ENCODE results near the gene DDX18. TPM values are rescaled to one million over a fixed set of nuclear protein-coding genes. Genes with fewer than 3 reads are reported as not detected.

Gene DDX18
- total RNA-seq, 1 experiment from 2014 or later: 107 TPM

DNA sequence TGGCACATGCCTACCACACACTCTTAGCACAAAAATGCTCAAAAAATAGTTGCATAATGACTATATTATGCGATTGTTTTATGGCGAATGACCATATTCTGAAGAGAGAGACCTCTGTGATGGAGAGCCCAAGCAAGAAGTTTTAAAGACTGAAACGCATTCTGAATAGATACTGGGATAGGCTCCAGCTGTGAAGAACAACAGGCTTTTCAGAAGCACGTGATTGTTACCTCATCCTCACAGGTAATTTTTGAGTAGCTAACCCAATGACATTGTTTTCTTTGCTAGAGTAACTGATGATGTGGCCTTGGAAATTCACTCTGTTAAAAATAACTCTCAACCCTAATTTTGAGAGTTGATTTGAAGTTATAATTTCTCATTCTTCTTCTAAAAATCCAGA, 2.0 kb upstream of the DDX18 start:
- Mint-ChIP-seq H3K9me3 (peaks cover 8% of the 10 kb centered on the region; the same call in 1 of the 2 replicates), H3K36me3 (peaks cover 13% of the 10 kb centered on the region), H3K4me3 (no peak overlapping the region; the same call in 1 of the 2 replicates), H3K4me1 (peaks cover 28% of the 10 kb centered on the region), H3K27me3 (ENCODE audit: low read depth) (no peaks in the 10 kb centered on the region), H3K27ac (peak overlapping the region; percentile 76)
- DNase-seq (ENCODE audit: low spot score): no peak
- POLR2A ChIA-PET: no interaction called here
- CTCF ChIA-PET: interaction anchor here (1.2 to 2.8 kb wide), 2 partner anchors 24 to 191 kb away, joined by 4 to 21 read pairs; no protein-coding TSS in a partner anchor
- TF ChIP-seq ZNF532 (CRISPR knock-in tag; IDR thresholded peaks at IDR 0.05; ENCODE audit: borderline replicate concordance): no peak
- TF ChIP-seq, protein P1, sequence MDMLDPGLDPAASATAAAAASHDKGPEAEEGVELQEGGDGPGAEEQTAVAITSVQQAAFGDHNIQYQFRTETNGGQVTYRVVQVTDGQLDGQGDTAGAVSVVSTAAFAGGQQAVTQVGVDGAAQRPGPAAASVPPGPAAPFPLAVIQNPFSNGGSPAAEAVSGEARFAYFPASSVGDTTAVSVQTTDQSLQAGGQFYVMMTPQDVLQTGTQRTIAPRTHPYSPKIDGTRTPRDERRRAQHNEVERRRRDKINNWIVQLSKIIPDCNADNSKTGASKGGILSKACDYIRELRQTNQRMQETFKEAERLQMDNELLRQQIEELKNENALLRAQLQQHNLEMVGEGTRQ (CRISPR knock-in tag; IDR thresholded peaks at IDR 0.05): peak; percentile 53; the same call in 1 of the 2 replicates
- ATAC-seq: no peak

DNA sequence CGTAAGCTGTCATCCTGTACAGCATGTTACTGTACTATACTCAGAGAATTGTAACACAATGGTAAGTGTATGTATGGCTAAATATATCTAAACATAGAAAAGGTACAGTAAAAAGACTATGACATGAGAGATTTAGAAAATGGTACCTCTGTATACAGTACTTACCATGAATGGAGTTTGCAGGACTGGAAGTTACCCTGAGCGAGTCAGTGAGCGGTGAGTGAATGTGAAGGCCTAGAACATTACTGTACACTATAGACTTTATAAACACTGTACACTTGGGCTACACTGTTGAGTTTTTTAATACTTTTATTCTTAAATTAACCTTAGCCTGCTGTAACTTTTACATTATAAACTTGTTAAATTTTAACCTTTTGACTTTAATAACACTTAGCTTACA, 1.5 kb downstream of the DDX18 start:
- no peak for DNase-seq (ENCODE audit: low spot score)
- ChIA-PET POLR2A (no interaction called here), CTCF (no interaction called here)
- Mint-ChIP-seq H3K4me3 (peak overlapping the region; percentile 94), H3K4me1 (peaks cover 28% of the 10 kb centered on the region), H3K36me3 (peaks cover 47% of the 10 kb centered on the region), H3K27ac (no peak overlapping the region), H3K27me3 (ENCODE audit: low read depth) (no peaks in the 10 kb centered on the region), H3K9me3 (peaks cover 5% of the 10 kb centered on the region; the same call in 1 of the 2 replicates)
- no peak for ATAC-seq
- no peak for TF ChIP-seq TEAD1 (CRISPR knock-in tag; IDR thresholded peaks at IDR 0.05)
- TF ChIP-seq E2F1 (CRISPR knock-in tag; IDR thresholded peaks at IDR 0.05): no peak
- no peak for TF ChIP-seq ZNF423 (CRISPR knock-in tag; IDR thresholded peaks at IDR 0.05)
- TF ChIP-seq FOXP1 (CRISPR knock-in tag; IDR thresholded peaks at IDR 0.05; ENCODE audit: borderline replicate concordance): no peak
- TF ChIP-seq, protein P2, sequence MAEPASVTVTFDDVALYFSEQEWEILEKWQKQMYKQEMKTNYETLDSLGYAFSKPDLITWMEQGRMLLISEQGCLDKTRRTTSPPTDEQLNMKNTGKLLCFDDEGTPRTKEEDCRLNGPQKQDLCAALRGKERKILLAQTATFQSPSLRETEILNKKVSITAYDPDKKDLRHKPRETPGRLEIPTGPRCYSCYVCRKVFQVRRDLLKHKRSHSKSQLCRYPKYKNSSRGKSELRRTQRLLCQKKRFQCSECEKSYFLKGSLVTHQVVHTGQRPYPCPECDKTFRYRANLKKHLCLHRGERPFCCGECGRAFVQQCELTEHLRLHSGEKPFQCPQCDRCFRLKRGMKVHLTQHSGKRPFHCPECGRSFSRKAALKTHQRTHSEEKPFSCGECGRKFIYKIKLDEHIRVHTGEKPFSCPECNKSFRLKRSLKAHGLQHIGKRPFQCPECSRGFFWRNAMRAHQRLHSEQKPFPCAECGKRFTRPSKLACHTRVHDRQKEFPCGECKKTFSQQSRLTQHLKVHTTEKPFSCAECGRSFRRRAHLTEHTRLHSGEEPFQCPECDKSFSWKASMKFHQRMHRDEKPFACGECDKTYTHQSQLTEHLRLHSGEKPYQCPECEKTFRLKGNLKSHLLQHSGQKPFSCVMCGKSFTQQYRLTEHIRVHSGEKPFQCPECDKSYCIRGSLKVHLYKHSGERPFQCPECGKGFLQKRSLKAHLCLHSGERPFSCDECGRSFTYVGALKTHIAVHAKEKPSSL (CRISPR knock-in tag; conservative IDR thresholded peaks at IDR 0.05): no peak
- no peak for TF ChIP-seq CREB1 (CRISPR knock-in tag; IDR thresholded peaks at IDR 0.05)
- no peak for TF ChIP-seq ZBTB21 (CRISPR knock-in tag; IDR thresholded peaks at IDR 0.05; ENCODE audit: borderline replicate concordance)
- no peak for TF ChIP-seq E2F5 (CRISPR knock-in tag; IDR thresholded peaks at IDR 0.05)
- no peak for TF ChIP-seq FOXJ3 (CRISPR knock-in tag; IDR thresholded peaks at IDR 0.05; ENCODE audit: borderline replicate concordance)
- TF ChIP-seq, protein P3, sequence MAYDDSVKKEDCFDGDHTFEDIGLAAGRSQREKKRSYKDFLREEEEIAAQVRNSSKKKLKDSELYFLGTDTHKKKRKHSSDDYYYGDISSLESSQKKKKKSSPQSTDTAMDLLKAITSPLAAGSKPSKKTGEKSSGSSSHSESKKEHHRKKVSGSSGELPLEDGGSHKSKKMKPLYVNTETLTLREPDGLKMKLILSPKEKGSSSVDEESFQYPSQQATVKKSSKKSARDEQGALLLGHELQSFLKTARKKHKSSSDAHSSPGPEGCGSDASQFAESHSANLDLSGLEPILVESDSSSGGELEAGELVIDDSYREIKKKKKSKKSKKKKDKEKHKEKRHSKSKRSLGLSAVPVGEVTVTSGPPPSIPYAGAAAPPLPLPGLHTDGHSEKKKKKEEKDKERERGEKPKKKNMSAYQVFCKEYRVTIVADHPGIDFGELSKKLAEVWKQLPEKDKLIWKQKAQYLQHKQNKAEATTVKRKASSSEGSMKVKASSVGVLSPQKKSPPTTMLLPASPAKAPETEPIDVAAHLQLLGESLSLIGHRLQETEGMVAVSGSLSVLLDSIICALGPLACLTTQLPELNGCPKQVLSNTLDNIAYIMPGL (CRISPR knock-in tag; IDR thresholded peaks at IDR 0.05): no peak
- TF ChIP-seq MXD4 (CRISPR knock-in tag; IDR thresholded peaks at IDR 0.05; ENCODE audit: borderline replicate concordance): no peak
- no peak for TF ChIP-seq ZNF263 (CRISPR knock-in tag; IDR thresholded peaks at IDR 0.05; ENCODE audit: low read depth)
- no peak for TF ChIP-seq IRF2 (CRISPR knock-in tag; IDR thresholded peaks at IDR 0.05; ENCODE audit: borderline replicate concordance, low read depth)
- TF ChIP-seq KAT7 (CRISPR knock-in tag; IDR thresholded peaks at IDR 0.05; ENCODE audit: borderline replicate concordance): no peak
- TF ChIP-seq ESRRA (CRISPR knock-in tag; IDR thresholded peaks at IDR 0.05; ENCODE audit: borderline replicate concordance): no peak
- TF ChIP-seq, protein P4, sequence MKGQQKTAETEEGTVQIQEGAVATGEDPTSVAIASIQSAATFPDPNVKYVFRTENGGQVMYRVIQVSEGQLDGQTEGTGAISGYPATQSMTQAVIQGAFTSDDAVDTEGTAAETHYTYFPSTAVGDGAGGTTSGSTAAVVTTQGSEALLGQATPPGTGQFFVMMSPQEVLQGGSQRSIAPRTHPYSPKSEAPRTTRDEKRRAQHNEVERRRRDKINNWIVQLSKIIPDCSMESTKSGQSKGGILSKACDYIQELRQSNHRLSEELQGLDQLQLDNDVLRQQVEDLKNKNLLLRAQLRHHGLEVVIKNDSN (CRISPR knock-in tag; IDR thresholded peaks at IDR 0.05): no peak
- no peak for TF ChIP-seq ZNF232 (CRISPR knock-in tag; IDR thresholded peaks at IDR 0.05)
- no peak for TF ChIP-seq NFYB (CRISPR knock-in tag; conservative IDR thresholded peaks at IDR 0.05; ENCODE audit: low read depth)
- TF ChIP-seq JAZF1 (CRISPR knock-in tag; IDR thresholded peaks at IDR 0.05): no peak

Measured in WTC11 (cell line).